ENCODE measurements around the gene C1QTNF8.
A peak's percentile ranks its signal among the peaks of the same experiment; 100 is the strongest.

C1QTNF8 gene

GRCh38 chr16:1045310-1045992, 50.6 kb downstream of the C1QTNF8 start:
- DNase-seq = no peak

DNA sequence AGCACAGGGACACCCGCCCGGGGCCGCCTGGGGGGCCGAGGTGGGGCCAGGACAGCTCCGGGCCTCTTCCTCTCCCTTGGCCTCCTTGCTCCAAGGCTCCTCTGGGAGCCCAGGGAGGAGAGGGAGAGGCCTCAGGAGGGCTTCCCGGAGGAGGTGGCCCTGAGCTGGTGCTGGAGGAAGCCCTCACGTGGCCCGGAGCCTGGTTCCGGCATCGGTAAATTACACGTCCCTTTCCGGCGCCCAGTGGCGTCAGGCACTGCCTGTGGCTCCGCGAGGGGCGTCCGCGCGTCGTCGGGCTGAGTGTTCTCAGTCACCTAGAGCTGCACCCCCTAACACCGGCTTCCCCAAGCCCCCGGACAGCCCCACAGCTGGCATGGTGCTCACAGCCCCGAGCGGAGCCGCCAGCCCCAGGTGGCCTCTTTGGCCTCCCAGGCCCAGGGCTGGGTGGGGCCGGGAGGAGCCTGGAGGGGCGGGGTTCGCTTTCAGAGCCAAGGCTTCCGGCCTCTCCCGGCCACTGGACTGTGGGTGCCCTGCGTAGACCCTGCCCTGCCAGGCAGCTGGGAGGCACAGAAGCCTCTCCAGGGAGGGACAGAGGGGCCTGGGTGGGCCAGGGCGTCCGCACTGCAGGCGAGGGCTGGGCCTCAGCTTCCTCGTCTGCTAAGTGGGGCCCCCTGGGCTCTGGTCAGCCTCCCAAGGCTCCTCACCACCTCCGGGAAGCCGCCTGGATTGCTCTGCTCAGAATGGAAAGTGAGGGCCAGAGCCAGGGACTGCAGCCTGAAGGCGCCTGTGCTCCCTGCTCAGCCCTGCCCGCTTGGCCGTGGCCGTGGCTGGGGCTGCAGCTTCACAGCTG, 51.4 kb downstream of the C1QTNF8 start:
- no peak for DNase-seq

DNA sequence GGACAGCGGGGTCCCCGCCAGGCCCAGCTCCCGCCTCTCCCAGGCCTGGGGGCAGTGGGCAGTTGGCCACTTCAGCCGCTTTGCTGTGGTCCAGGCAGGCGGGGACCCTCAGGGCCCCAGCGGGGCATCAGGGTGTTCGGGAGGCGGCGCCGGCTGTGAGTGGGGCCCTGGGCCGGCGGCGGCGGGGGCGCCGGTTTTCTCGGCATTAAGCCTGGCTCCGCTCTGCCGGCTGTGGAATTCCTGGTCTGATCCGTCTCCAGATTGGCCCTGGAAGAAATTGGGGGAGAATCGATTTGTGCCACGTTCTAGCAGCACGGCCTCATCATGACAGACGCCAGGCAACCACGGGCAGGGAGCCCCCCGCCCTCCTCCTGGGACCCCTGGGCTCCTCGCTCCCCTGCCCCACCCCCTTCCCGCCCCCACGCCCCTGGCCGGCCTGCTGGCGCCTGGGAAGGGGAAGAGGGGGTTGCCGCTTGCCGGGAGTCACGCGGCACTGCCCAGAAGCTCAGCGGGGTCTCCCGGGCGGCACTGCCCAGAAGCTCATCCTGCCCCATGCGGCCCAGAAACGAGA, 52.1 kb downstream of the C1QTNF8 start:
- DNase-seq = peak; percentile 52

GRCh38 chr16:1042866-1043265, 53.2 kb downstream of the C1QTNF8 start:
- DNase-seq = no peak

DNA sequence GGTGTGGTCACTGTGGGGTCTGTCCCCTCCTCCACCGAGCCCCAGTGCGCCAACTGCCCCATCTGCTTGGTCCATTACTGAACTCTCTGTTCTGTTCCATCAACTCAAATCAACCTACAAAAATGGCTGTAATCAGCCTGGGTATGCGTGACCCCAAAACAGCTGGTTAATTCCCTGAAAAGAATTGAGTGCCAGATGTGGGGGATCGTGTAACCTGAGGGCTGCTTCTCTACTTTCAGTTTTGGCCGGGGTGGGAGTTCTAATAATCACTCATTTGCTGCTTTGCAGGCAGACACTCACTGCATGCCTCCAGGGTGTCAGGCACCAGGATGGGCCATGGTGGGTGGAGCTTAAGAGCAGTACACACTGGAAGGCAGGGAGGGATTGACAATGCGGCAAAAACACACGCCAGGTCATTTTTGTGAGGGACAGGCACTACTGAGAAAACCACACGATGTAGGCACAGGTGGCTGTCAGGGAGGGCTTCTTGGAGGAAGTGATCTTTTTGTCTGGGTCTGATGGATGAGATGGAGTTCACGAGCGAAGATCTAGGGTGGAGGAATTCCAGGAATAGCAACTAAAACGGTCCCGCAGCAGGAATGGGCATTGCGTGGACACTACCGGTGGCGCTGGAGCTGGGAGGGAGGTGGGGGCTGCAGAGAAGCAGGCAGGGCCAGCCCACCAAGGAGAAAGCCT, 53.8 kb downstream of the C1QTNF8 start:
- no peak for DNase-seq

DNA sequence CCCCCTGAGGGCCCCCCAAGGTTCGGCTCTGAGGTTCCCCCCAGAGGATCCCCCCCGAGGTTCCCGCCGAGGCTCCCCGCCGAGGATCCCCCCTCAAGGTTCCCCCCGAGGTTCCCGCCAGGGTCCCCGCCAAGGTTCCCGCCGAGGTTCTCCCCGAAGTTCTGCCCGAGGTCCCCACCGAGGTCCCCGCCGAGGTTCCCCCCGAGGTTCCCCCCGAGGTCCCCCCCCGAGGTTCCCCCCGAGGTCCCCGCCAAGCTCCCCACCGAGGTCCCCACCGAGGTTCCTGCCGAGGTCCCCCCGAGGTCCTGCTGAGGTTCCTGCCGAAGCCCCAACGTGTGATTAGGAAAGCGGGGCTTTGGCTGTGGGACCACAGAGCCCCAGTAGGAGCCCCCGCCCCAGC, 55.7 kb downstream of the C1QTNF8 start:
- no peak for DNase-seq

GRCh38 chr16:1039762-1040161, 56.3 kb downstream of the C1QTNF8 start:
- DNase-seq = no peak

DNA sequence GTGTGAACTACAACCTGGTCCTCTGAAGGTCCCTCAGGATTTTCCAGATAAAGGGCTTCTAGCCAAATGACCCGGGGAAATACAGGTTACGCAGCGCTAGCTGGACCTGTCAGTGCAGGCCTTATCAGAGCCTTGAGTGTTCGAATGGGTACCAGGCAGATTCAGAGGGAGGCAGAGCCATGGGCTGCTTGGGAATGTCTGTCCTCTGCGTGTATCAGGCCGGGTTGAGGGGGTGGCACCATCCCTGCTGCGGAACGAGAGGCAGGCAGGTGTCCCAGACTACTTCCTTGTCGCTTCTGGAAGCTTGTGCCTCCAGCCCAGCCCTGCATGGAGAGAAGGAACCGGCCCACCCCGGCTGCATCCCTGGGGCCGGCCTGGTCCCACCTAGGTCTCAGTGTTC, 57.1 kb downstream of the C1QTNF8 start:
- no peak for DNase-seq

Measured in right kidney (tissue), 1 donor.